HEK293 (cell line): ENCODE measurements around the gene GRB2.

ENCODE experiments used
- GFI1B ChIP-seq: fragments of 450-650 bp; formaldehyde crosslinking; IDR thresholded peaks from 2 replicates; pipeline ENCODE4 v1.5.1; 2016; ENCODE audit warnings: missing biosample characterization, missing genetic modification characterization
- SCRT2 ChIP-seq: fragments of 450-650 bp; formaldehyde crosslinking; IDR thresholded peaks from 2 replicates; pipeline ENCODE4 v1.5.1; 2016; ENCODE audit warnings: missing biosample characterization, missing genetic modification characterization
- WT1 ChIP-seq: fragments of 450-650 bp; formaldehyde crosslinking; IDR thresholded peaks from 2 replicates; pipeline ENCODE4 v1.5.1; 2016; ENCODE audit warnings: missing biosample characterization, missing genetic modification characterization
- ZBTB21 ChIP-seq: fragments of 450-650 bp; formaldehyde crosslinking; IDR thresholded peaks from 2 replicates; pipeline ENCODE4 v1.5.1; 2017; ENCODE audit warnings: missing biosample characterization, missing genetic modification characterization
- ZFP41 ChIP-seq: fragments of 450-650 bp; formaldehyde crosslinking; IDR thresholded peaks from 2 replicates; pipeline ENCODE4 v1.5.1; 2016; ENCODE audit warnings: missing biosample characterization, missing genetic modification characterization, borderline replicate concordance
- ZNF23 ChIP-seq: fragments of 450-650 bp; formaldehyde crosslinking; IDR thresholded peaks from 2 replicates; pipeline ENCODE4 v1.5.1; 2016; ENCODE audit warnings: missing biosample characterization, missing genetic modification characterization, borderline replicate concordance
- ZNF561 ChIP-seq: fragments of 450-650 bp; IDR thresholded peaks from 2 replicates; pipeline ENCODE4 v1.5.1; 2018; ENCODE audit warnings: missing biosample characterization, missing genetic modification characterization, borderline replicate concordance
- ZNF792 ChIP-seq: fragments of 450-650 bp; formaldehyde crosslinking; IDR thresholded peaks from 2 replicates; pipeline ENCODE4 v1.5.1; 2016; ENCODE audit warnings: missing biosample characterization, missing genetic modification characterization
- TF ChIP-seq, protein P1 (sequence below): fragments of 450-650 bp; formaldehyde crosslinking; IDR thresholded peaks from 2 replicates; pipeline ENCODE4 v1.5.1; 2016; ENCODE audit warnings: missing biosample characterization, missing genetic modification characterization
- TF ChIP-seq, protein P2 (sequence below): fragments of 450-650 bp; formaldehyde crosslinking; IDR thresholded peaks from 2 replicates; pipeline ENCODE4 v1.5.1; 2017; ENCODE audit warnings: missing biosample characterization, missing genetic modification characterization
- TF ChIP-seq, protein P3 (sequence below): fragments of 450-650 bp; formaldehyde crosslinking; conservative IDR thresholded peaks from 2 replicates; pipeline ENCODE4 v1.5.1; 2016; ENCODE audit warnings: low read depth, missing biosample characterization, missing genetic modification characterization

DNA sequence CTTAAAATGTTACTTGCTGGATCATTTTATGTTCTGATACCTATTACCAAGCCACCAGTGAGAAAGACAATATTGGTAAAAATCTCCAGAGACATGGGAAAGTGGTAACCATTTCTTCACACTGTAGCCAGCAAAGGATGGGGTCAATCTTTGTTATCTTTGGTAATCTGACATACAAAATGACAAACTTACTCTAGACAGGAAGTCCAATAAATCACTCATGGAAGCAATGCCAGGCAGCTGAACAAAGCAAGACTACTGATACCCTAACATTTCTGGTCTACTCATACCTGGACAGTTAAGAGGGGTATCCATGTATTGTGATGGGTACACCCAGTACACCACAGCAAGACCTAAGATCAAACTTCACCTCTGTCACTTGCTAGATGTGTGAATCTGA lies 19.0 kb downstream of the GRB2 start:
- TF ChIP-seq ZNF23 (tag by site-specific recombination) (no peak), GFI1B (tag by site-specific recombination) (no peak), ZBTB21 (tag by site-specific recombination) (no peak), ZNF792 (no peak), WT1 (tag by site-specific recombination) (no peak), ZNF561 (tag by site-specific recombination) (no peak), ZFP41 (no peak), SCRT2 (no peak)
- TF ChIP-seq, protein P1, sequence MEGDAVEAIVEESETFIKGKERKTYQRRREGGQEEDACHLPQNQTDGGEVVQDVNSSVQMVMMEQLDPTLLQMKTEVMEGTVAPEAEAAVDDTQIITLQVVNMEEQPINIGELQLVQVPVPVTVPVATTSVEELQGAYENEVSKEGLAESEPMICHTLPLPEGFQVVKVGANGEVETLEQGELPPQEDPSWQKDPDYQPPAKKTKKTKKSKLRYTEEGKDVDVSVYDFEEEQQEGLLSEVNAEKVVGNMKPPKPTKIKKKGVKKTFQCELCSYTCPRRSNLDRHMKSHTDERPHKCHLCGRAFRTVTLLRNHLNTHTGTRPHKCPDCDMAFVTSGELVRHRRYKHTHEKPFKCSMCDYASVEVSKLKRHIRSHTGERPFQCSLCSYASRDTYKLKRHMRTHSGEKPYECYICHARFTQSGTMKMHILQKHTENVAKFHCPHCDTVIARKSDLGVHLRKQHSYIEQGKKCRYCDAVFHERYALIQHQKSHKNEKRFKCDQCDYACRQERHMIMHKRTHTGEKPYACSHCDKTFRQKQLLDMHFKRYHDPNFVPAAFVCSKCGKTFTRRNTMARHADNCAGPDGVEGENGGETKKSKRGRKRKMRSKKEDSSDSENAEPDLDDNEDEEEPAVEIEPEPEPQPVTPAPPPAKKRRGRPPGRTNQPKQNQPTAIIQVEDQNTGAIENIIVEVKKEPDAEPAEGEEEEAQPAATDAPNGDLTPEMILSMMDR (tag by site-specific recombination): no peak
- TF ChIP-seq, protein P2, sequence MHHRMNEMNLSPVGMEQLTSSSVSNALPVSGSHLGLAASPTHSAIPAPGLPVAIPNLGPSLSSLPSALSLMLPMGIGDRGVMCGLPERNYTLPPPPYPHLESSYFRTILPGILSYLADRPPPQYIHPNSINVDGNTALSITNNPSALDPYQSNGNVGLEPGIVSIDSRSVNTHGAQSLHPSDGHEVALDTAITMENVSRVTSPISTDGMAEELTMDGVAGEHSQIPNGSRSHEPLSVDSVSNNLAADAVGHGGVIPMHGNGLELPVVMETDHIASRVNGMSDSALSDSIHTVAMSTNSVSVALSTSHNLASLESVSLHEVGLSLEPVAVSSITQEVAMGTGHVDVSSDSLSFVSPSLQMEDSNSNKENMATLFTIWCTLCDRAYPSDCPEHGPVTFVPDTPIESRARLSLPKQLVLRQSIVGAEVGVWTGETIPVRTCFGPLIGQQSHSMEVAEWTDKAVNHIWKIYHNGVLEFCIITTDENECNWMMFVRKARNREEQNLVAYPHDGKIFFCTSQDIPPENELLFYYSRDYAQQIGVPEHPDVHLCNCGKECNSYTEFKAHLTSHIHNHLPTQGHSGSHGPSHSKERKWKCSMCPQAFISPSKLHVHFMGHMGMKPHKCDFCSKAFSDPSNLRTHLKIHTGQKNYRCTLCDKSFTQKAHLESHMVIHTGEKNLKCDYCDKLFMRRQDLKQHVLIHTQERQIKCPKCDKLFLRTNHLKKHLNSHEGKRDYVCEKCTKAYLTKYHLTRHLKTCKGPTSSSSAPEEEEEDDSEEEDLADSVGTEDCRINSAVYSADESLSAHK: no peak
- TF ChIP-seq, protein P3, sequence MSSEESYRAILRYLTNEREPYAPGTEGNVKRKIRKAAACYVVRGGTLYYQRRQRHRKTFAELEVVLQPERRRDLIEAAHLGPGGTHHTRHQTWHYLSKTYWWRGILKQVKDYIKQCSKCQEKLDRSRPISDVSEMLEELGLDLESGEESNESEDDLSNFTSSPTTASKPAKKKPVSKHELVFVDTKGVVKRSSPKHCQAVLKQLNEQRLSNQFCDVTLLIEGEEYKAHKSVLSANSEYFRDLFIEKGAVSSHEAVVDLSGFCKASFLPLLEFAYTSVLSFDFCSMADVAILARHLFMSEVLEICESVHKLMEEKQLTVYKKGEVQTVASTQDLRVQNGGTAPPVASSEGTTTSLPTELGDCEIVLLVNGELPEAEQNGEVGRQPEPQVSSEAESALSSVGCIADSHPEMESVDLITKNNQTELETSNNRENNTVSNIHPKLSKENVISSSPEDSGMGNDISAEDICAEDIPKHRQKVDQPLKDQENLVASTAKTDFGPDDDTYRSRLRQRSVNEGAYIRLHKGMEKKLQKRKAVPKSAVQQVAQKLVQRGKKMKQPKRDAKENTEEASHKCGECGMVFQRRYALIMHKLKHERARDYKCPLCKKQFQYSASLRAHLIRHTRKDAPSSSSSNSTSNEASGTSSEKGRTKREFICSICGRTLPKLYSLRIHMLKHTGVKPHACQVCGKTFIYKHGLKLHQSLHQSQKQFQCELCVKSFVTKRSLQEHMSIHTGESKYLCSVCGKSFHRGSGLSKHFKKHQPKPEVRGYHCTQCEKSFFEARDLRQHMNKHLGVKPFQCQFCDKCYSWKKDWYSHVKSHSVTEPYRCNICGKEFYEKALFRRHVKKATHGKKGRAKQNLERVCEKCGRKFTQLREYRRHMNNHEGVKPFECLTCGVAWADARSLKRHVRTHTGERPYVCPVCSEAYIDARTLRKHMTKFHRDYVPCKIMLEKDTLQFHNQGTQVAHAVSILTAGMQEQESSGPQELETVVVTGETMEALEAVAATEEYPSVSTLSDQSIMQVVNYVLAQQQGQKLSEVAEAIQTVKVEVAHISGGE: no peak
